UCSD-AML1 (cell line): Measurements from ENCODE around the gene MAGI1.

Source experiments
- DNase-seq: peaks from one replicate; lab custom pipeline; 2025; ENCODE audit not compliant: unreplicated experiment; lab: John Stamatoyannopoulos, UW

The MAGI1 gene

DNA sequence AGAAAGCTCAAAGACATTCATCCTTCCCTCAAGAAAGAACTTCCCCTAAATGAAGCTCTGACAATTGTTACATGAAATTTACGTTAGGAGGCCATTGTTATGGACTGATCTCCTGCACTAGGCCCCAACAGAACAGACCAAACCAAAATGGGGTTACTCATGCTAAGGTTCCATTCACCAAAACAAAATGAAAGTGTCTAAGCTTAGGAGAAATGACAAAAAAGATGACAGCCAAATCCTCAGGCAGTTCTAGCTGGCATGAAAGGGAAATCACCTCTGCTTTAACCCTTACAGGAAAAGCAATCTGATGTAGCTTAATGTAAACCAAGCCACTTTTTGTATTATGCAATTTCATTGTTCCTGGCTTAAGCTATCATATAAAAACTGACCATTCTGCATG, 271.2 kb downstream of the MAGI1 start:
- no peak for DNase-seq

DNA sequence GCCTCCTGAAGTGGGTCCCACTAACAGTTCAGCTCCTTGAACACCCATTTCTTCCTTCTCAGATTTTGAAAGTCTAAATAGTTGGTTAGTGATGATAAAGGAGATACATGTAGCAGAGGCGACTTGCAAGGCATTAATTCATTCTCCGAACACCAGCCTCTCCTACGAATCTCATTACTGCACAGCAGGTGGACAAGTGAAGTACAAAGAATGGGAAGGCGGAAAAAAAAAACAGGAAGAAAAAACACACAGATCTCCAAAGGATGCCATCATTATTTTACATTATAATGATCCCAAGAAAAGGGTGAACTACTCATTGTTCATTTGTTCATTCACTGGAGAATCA, 276.5 kb downstream of the MAGI1 start:
- DNase-seq: no peak

DNA sequence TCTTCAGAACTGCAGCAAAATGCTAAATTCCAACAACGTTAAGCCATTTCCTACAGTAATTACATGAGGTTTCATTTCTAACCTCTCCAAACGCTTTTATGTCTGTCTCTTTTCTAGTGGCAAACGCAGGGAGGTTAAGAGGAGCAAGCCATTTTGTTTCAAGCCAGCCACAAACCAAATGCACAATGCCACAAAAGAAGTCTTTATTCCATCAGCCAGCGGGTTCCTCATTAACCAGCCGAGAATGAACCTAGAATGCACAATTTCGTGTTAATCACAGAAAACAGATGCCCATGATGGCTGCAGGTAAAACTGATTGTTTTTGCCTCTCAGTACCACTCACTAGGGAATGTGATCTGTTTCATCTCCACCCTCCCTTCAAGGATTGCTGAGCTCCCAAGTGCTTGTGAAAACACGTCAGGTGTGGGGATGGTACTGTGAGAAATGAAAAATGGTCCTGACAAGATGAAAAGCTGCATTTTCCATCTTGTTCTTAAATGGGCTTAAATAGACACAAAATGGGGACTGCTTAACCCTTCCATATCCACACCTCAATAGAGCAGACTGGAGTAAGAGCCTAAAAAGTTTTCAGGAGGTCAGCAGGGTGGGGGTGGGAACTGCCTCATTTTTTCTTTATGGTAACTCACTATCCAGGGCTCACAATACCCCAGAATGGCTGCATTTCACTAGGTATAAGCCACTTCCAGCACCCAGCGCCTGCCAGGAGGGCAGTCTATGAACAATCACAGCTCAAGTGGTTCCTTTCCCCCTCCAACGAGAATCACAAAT, 277.1 kb downstream of the MAGI1 start:
- no peak for DNase-seq

DNA sequence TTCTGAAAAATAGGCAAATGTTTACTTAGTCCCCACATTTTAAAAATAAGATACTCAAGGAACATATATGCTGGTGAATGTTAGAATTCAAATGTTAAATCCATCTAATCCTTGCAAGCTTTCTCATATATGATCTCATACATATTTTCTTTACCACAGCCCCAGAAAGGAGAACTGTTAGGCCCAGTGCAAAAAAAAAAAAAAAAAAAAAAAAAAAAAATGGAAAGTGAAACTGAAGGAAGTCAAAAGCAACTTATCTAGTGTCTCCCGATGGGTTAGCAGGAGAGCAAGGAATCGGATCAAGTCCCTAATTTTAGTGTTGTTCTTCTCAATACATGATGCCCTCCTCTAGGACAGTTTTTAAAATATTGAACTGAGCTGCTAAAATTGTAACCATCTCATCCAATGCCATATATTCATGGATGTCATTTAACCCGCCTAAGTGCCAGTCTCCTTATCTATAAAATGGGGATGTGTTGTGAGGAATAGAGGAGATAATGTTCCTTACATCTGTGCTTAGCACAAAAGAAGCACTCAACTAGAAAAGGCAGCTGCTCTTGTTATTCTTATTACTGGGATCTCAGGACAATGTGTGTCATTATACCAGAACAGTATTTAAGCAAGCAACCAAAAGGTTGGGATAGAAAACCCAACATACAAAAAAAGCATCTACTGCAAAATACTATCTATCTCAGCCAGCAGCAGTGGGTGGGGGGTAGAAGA, 279.7 kb downstream of the MAGI1 start:
- DNase-seq: no peak

DNA sequence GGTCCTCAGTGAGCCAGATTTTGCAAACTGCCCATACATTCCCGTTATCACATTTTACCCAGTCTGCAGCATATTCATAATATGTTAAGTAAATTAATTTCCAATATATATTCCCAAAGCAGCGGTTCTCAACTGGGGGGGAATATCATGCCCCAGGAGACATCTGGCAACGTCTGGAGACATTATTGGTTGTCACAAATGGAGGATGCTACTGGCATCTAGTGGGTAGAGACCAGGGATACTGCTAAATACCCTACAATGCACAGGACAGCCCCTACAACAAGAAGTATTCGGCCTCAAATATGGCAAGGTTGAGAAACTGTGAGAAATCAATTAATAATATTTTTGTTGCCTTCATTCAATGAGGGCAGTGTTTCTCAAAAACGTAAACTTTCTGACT, 280.3 kb downstream of the MAGI1 start:
- no peak for DNase-seq

DNA sequence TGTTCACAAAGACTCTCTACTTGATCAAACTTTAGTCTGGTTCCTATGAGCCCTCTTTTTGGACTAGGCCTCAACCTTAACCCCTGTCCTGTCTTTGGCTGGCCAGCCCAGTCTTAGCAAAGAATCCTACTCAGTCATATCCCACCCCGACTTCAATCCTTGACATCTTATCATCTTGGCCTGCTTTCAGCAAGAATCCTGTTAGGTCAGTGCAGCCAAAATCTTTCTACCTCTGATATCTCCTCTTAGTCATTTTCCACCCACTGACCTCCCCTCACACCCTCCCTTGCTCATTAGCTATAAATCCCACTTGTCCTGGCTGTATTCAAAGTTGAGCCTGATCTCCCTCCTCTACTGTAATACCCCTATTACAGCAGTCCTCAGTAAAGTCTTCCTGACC, 286.1 kb downstream of the MAGI1 start:
- DNase-seq: no peak

DNA sequence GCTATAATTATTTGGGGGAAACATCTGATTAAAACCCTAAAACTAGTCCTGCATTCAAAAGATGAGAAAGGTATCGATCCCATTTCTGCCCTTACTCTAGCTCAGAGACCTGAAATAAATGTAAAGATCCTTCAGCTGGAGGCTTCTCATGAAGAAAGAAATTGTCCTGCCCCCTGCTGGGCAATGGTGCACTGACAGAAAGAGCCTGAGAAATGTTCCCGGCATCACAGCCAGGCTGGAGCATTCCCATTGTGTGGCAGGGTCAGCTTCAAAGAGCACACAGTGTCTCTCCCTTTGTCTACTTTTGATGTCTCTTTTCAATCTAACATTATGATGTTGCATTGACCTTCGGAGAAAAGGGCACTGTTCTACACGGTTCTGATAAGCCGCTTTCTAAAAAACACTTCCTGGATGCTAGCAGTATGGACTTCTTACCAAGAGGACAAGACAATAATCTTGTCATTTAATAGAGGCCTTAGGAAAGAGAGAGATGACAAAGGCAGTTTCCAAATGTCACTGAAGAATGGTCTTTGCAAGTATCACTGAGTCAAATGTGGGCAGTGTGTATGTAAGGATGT, 287.5 kb downstream of the MAGI1 start:
- DNase-seq: peak; percentile 13

DNA sequence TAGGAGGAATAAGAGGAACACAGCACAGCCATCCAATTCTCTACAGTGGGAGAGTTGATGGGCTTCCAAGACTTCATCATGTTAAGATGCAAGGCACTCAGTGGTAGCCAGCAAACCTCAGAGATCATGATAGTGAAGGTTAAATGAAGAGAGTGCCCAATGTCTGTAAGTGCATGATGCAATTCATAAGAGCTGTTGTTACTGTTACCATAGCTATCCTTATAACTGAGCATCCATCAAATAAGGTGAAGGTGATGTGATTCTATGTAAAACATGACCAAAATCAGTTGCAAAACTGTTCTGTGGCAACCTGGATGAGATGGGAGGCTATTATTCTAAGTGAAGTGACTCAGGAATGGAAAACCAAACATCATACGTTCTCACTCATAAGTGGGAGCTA, 289.7 kb downstream of the MAGI1 start:
- DNase-seq: no peak

DNA sequence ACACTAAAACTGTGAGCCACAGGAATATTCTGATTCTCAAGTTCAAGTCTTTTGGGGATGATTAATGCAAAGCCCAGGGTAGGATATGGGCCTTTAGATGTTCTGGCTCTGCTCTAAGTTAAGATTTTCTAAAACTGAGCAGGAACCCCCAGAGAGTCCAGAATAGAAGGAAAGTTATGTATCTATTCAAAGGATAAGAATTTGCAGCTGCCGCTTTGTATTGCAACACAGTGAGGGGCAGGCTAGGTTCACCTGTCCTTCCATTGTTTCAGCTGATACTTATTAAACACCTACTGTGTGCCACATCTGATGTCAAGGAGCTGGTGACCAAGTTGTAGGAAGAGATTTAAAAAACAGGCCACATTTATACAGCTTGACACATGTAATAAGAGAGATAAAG, 290.4 kb downstream of the MAGI1 start:
- DNase-seq: no peak

DNA sequence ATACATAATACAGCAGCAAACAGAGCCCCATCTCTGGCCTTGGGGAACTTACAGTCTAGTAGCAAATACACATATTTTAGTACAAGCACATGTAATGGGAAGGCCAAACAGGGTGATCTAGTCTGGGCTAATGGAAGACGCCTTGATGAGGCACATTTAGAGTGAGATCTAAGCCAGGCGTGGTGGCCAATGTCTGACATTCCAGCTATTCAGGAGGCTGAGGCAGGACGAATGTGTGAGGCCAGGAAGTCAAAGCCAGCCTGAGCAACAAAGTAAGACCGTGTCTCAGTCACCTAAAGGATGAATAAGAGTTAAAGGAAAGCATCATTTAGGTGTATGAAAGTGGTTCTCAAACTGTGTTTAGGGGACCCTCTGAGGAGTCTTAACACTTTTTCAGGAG, 291.9 kb downstream of the MAGI1 start:
- no peak for DNase-seq

DNA sequence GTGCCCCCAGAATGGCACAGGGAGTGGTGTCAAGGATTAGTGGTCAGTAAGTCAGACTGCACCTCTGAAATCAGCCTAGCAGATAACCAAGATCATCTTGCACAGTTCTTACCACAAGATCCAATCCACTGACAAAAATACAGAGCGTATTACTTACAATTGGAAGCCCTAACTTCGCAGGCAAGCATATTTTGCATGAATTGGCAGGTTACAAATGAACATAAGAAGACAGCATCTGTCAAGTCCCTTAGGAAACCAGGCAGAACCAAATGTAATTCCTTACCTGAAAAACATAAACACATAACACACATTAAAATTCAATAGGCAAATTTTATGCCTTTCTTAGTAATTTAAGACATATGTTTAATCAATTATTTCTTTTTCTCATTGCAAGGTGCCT, 293.4 kb downstream of the MAGI1 start:
- DNase-seq: no peak

DNA sequence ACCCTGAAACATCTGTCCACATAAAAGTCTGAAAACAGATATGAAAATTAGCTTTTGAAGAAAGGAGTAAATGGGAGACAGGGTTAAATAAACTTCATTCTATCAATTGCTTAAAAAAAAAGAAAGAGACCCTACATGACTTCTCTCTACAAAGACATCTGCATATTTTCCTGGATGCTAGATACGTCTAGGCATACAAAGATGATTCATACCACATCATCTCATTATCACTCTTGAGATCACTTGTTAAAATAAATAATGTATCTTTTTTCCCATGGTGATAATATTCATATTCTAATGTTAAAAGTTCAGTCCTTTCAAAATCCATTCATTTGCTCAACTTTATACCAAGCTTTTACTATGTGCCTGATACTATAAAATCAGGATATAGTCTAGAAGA, 295.8 kb downstream of the MAGI1 start:
- DNase-seq: no peak

DNA sequence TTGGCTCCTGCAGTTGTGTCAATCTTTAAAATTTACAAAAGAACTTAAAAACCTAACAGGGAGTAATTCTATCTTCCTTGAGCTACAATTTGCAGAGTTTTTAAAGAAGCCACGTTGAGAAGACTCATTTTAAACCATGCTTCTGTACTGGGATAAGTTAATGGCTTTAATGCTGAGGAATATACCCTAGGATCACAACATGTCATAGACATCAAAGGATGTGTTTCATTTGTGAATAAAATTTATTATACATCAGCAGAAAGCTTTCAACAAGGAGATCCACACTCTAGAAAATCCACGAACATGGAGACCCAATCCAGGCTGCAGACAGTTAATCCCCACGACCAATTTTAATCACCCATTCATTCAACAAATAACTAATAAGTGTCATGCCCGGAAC, 297.2 kb downstream of the MAGI1 start:
- no peak for DNase-seq

DNA sequence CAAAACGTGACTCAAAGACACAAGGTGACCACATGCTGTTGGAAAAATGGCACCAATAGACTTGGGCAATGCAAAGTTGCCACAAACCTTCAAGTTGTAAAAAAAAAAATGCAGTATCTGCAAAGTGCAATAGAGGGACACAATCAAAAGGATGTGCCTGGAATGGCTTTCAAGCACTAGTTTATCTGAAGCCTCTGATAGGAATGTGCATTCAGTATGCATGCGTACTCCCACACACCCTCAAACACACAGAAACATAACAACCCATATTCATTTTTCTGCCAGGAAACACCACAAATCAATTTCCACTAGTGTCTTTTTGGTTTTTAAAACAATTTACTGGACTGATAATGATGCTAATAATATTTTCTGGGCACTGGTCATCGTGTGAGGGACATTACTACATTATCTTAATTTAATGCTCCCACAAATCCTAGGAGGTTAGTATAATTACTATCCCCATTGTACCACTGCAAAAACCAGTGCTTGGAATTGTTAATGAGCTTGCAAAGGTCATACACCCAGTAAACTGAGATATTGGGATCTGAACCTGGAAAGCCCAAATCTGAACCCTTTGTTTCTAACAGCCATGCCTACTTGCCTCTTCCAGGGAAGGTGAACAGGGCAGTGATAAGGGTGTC, 298.7 kb downstream of the MAGI1 start:
- no peak for DNase-seq

DNA sequence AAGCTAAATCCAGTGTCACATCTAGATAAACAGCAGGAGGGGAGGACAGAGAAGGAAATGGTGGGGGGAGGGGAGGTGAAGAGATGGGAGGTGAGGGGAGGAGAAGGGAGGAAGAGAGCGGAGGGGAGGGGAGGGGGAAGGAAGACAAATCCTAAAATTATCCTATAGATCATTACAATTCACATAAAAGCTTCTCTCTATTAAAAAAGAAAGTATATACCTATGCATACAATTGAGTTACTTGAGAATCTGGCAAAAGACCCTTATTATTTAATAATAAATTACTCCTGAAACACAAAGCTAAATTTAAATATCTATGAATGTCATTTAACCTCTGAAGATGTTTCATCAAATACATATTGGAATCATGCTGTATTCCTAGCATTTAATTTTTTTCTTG, 303.9 kb downstream of the MAGI1 start:
- DNase-seq: no peak

DNA sequence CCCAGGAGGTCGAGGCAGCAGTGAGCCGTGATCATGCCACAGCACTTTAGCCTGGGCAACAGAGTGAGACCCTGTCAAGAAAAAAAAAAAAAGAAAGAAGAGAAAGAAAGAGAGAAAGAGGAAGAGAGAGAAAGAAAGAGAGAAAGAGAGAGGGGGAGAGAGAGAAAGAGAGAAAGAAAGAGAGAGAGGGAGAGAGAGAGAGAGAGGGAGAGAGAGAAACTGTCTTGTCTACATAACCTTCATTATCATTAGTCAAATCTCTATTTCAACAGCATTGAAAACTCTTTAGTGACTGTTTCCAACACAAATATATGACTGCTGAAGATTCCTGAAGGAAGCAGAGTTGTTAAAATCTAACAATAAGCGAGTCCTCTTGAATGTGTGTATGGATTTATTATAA, 304.3 kb downstream of the MAGI1 start:
- no peak for DNase-seq

DNA sequence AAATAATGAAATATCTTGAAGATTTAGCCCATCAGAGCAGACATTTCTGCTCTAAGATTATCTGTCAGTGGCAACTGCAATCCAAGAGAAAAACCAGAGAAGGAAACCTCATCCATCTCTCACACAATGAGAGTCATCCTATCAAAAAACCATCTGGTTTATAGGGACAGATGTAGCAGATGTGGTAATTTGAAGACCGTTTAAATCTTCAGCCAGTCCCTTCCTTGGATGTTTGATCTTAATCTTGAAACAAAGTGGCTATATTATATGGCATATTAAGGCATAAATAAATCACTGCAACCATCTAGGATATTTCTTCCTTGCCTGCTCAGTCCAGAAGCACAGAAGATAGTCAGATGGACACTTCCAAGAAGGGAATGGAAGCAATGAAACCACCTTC, 305.3 kb downstream of the MAGI1 start:
- no peak for DNase-seq

DNA sequence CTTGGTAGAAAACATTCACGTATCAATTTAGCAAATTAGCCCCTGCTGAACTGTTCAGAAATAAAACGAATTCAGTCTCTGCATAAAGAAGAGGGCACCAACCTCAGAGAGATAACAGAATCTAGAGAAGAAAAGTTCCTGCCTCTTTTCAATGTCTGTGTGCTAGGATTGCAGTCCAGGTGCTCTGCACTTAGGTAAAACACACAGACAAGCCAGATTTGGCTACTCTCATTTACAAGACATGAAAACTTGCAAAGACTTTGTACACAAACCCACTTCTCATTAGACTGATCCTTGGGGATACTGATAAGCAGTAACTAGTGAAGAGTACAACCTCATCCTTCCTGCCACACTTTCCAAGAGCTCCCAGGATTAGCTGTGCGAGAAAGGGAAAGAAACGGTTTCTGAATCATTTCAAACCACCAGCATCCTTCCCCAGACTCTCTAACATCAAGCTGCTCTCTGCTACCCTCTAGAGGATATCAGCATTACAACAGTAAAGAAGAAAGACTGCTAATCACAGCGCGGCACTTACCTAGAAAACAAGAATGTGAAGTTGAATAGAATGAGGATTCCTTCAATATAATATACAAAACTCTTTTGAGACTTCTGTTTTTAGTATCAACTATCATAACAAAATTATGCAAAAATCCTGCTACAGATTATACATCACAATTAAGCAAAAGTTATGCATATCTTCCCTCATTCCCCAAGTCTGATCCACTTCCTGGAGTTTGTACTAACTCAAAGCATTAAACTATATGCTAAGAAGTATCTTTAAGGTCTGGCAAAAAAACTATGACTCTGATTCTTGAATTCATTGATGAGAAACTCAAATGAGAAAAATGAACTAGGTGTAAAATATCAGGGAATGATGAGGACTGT, 306.4 kb downstream of the MAGI1 start:
- DNase-seq: no peak

DNA sequence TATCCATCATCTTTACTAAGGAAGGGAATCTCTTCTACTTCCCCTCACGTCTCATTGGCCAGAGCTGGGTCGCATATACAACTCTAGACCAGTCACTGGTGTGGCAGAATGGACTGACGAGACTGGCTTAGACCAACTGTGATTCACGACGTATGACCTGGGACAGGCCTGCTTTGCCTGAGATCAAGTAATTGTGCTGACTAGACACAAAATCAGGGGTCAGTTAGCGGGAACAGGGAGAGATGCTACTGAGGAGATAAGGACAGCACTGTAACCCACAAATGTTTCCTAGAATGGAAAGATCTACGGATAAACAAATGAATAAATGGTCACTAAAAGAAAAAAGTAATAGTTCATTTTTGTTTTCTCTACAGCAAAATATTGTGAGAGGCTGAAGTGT, 308.3 kb downstream of the MAGI1 start:
- no peak for DNase-seq

DNA sequence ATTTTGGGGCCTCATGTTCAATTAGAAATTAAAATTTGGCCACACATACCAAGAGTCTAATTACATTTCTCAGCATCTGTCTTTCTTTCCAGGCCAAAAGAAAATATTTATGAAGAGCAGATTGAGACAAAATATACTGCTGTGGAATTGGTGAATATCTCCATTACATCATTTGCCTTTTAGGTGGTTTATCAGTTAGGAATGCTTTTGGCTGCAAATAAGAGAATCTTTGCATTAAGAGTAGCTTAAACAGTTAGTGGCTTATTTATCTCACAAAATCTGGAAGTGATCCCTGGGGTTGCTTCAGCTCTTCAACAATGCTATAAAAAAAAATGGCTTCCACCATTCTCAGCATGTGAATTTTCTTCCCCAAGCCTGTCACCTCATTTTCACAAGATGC, 308.7 kb downstream of the MAGI1 start:
- DNase-seq: no peak

DNA sequence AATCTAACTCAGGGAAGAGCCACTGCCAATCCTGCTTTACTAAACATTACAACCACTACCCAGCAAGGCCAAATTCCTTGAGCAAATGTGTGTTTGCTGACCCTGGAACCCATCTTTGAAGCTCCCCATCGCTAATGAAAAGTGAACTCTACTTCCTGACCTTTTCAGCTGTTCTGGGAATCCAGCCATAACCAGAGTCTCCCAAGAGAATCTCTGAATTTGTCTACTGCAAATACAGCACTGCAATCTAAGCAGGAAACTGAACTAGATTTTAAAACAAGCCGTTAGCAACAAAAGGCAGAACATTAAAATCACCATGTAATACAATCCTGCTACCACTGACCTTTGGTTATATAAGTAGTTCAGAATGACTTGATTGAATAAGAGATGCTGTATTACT, 309.2 kb downstream of the MAGI1 start:
- DNase-seq: no peak
